Umbilical cord (tissue), 2 donors: ENCODE data around the gene ERICH4. TPM values are rescaled to one million over a fixed set of nuclear protein-coding genes. Genes with fewer than 3 reads are reported as not detected.
A peak's percentile ranks its signal among the peaks of the same experiment; 100 is the strongest.
"Not testable (repeated sequence)": the region's sequence is repeated elsewhere in the genome, so short reads cannot be mapped to it uniquely, and the experiment has no call there.

Source experiments
- DNase-seq: peaks from one replicate; pipeline ENCODE4 v3.0.0-alpha.2; 2015; ENCODE audit warnings: low spot score
- total RNA-seq: library from RNA; depleted of rRNA; stranded (reverse); fragments of >200 nt; gene quantifications from one replicate; pipeline ENCODE4 v1.2.3, GENCODE V29; 2014; ENCODE audit warnings: low replicate concordance; ENCODE audit not compliant: insufficient read depth

Gene ERICH4
- total RNA-seq, 1 donor from 2014 or later, result not detected

GRCh38 chr19:41435376-41435775, 7.6 kb upstream of the ERICH4 start:
- DNase-seq, result not testable (repeated sequence)

- DNase-seq, result no peak
These were observed 6.9 kb upstream of the ERICH4 start for GRCh38 chr19:41435936-41436673.

- DNase-seq, result no peak
These were observed 6.3 kb upstream of the ERICH4 start for GRCh38 chr19:41436674-41436951.

DNA sequence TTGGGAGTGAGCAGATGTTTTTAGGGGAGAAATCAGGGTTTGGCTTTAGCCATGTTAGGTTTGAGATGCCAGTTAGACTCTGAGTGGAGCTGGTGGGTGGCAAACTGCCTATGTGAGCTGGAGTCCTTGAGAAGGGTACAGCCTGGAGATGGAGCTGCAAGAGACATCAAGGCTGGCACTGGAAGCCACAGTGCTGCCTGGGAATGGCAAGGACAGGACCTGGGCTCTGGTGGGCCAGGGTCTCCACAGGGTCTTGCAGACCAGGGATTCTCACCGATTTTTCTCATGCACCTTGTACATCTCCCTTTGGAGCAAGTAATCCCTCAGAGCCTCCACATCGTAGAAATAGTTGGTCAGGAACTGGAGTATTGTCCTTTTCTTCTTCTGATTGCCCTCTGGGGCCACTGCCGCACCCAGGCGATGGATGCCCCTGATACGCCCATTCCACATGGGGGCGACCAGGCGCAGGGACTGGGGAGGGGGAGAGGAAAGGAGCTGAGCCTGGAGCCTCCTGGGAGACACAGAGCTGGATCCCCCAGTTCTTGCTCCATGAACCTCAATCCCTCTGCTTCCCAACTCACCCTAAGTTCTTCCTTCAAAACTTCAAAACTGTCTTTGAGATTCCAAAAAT, 4.9 kb upstream of the ERICH4 start:
- no peak for DNase-seq

- DNase-seq, result peak; percentile 99
These were observed 3.3 kb upstream of the ERICH4 start, which contains the start of gene DMAC2 for GRCh38 chr19:41439441-41440222. Gene DMAC2, minus strand, starts transcription at chr19:41439912. Its CDS starts 13 bp downstream, at chr19:41439899.

DNA sequence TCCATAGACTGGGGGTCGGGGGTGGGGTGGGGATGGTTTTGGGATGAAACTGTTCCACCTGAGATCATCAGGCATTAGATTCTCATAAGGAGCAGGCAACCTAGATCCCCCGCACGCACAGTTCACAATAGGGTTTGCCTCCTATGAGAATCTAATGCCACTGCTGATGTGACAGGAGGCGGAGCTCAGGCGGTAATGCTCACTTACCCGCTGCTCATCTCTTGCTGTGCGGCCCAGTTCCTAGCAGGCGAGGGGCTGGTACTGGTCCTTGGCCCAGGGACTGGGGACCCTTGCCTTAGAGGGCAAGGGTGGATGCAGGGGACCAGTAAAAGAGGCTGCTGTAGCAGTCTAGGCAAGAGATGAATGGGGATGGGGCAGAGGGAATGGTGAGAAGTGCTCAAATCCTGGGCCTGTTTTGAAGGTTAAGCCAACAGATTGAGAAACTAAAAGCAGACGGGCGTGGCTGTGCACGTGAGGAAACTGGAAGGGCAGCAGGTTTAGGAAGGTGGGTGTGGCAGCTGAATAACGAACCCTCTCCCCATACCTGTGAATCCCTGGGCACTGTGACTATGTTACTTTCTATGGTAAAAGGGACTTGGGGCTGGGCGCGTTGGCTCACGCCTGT, 1.5 kb upstream of the ERICH4 start:
- DNase-seq, result no peak

- DNase-seq, result no peak
These were observed 978 bp downstream of the ERICH4 start for GRCh38 chr19:41443813-41444455.

GRCh38 chr19:41445575-41445974, 2.6 kb downstream of the ERICH4 start:
- DNase-seq, result no peak

DNA sequence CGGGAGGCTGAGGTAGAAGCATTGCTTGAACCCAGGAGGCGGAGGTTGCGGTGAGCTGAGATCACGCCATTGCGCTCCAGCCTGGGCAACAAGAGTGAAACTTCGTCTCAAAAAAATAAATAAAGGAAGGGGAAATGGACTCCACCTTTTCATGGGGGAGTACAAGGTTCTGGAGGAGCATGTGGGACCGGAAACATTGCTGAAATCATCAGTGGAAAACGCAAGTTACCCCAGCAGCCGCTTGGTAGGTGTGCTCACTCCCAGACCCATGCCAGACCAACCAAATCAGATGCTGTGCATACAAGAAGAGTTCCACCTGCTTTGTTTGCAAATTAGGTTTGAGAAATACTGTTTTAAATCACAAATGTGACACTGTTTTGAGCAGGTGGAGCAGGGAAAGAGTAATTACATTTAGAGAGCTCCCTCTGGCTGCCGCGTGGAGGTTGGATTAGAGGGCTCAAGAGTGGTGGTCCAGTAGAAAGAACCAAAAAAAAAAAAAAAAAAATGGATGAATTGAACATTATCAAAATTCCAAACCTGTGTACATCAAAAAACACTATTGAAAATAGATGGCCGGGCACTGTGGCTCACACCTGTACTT, 4.9 kb downstream of the ERICH4 start:
- DNase-seq, result no peak

DNA sequence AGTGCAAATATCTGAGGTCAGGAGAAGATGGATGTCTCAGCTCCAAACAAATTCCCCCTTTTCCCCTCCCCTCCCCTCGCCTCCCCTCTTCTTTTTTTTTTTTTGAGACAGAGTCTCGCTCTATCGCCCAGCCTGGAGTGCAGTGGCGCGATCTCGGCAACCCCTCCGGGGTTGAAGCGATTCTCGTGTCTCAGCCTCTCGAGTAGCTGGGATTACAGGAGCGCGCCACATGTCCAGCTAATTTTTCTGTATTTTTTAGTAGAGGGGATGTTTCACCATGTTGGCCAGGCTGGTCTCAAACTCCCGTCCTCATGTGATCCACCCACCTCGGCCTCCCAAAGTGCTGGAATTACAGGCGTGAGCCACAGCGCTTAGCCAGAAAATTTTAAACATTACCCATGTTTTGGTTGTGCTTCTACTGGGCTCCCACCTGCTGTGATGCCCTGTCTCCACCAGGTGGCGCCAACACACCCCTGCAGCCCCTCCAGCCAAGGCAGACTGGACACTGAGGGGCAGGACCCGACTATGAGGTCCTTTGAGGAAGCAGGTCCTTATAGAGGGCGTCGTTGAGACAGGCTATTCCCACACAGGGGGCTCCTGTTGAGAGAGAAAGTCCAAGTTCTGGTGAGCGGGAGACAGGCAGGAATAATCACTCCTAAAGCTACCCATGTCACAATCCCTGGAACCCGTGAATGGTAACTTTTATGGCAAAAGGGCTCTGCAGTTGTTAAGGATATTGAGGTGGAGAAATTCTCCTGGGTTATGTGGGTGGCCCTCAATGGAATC, 6.3 kb downstream of the ERICH4 start:
- peak; percentile 70 for DNase-seq

- DNase-seq, result no peak
These were observed 6.9 kb downstream of the ERICH4 start for GRCh38 chr19:41449865-41450178.

DNA sequence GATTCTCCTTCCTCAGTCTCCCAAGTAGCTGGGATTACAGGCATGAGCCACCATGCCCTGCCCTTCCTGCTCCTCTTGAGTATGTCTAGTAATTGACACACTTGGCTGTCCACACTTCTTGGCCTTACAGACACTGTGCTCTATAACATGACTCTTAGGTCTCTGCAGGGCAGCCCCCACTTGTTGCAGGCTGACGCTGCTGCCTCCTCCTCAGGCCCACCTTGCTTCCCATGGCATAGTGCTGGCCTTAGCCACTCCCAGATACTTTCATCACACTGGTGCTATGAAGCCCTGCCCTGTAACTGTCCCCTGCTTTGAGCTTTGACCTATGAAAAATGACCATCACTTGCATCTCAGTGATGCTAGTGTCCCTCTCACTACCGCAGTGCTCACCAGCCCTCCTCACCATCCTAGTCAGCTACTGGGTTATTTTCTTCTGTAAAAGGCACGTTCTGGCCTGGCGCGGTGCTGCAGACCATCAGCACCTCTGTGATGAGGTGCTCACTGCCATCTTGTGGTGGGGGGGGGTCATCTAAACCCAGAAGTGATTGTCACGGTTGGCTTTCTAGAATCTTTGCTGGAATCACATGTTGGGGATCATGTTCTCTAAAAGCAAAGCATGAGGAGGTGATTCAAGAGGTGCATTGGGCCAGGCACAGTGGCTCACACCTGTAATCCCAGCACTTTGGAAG, 9.8 kb downstream of the ERICH4 start:
- no peak for DNase-seq

DNA sequence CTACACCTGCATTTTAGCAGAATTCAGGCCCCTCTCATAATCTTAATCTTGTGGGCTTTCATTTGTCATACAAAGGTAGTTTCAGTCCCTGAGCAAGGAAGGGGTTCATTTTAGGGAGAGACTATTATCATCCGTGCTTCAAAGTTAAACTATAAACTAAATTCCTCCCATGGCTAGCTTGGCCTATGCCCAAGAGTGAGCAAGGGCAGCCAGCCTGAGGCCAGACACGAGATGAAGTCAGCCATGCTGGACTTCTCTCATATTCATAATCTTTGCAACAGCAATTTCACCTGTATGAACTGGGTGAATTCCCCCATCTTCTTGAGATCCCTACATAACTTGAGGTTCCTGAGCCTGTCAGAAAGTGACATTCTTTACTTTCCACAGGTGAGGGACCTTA, 13.0 kb downstream of the ERICH4 start:
- no peak for DNase-seq

DNA sequence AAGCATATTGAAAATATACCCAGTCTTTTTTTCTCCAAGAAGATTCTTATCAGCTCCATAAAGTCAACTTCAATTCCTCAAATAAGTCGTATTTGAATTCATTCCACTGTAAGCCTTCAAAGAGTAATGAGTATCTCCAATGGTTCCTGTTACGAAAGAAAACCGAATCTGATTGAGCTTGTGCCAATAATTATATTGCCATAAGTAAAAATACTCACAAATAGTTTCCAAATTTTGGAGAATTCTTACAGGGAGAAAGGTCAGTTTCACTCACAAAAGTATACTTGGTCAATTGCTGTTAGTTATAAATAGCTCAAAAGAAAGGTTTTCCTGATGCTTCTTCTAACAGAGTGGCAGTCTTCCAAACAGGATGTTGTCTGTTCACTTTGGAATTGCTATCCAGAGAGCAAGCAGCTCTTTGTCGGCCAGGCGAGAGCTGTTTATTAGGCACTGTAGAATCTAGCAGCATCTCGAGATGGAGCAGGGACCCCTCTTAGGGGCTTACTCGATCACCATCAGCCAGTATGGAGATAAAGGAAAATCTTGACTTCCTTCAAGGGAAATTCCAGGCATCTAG, 13.5 kb downstream of the ERICH4 start:
- DNase-seq, result peak; percentile 30

GRCh38 chr19:41457241-41457640, 14.3 kb downstream of the ERICH4 start:
- DNase-seq, result no peak

DNA sequence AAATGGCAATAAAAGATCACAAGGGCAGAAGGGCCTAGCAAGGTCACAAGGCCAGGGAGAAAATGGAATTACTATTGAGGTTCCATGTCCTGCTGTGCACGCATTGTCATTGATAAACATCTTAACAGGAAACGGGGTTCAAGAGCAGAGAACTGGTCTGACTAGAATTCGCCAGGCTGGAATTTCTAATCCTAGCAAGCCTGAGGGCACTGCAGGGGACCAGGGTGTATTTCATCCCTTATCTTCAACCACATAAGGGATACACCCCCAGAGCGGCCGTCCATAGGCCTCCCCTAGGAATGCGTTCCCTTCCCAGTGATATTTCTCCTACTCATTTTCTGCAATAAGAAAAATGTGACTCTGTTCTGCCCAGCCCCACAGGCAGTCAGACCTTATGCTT, 19.5 kb downstream of the ERICH4 start:
- DNase-seq, result no peak

DNA sequence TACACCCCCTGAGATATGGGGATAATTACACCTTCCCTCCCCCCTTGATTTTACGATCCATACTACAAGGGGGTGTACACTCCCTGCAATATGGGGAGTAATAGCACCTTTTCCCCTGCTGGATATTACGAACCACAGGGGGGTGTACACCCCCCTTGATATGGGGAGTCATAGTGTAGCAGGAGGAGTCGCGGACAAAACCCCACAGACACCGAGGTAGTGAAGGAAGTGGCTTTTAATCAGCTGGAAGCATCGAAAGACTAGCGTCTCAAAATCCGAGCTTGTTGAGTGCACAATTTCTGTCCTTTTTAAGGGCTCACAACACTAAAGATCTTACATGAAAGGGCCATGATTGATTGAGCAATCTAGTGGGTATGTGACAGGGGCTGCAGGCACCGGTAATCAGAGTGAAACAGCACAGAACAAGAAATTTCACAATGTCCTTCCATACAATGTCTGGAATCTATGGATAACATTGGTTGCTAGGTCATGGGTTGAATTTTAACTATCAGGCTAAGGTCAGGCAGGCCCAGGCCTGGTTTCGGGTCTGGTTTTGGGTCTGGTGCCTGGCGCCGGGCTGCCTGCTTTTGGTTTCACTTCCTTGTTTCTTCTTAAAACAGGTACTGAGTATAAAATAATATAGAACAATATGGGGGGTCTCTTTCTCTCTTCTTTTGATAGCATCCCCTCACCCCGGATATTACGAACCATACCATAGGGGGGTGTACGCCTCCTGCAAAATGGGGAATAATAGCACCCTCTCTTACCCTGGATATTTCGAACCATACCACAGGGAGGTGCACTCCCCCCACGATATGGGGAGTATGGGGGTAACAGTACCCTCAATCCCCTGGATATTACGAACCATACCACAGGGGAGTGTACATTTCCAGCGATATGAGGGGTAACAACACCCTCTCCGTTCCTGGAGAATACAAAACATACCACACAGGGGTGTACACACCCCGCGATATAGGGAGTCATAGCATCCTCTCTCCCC, 20.6 kb downstream of the ERICH4 start:
- DNase-seq, result not testable (repeated sequence)

DNA sequence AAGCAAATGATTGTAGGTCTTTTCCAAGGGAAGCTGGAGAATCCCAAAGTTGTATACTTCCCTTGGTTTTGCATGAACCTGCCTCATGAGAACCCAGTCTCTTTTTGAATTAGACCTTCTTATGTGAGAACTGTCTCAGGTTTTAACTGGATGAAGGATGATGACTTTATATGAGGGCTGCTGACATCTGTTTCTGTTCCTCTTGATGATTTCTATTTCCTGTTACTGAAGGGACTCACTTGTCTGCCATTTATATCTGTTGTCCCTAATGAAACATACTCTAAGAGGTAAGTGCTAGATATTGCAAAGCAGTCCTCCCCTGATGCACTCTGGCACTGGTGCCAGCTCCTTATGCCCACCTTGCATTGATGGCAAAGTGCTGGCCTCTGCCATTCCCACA, 33.6 kb downstream of the ERICH4 start:
- no peak for DNase-seq
